Measurements from ENCODE around the gene M6PR.
"Not testable (repeated sequence)": the region's sequence is repeated elsewhere in the genome, so short reads cannot be mapped to it uniquely, and the experiment has no call there.

The M6PR gene

DNA sequence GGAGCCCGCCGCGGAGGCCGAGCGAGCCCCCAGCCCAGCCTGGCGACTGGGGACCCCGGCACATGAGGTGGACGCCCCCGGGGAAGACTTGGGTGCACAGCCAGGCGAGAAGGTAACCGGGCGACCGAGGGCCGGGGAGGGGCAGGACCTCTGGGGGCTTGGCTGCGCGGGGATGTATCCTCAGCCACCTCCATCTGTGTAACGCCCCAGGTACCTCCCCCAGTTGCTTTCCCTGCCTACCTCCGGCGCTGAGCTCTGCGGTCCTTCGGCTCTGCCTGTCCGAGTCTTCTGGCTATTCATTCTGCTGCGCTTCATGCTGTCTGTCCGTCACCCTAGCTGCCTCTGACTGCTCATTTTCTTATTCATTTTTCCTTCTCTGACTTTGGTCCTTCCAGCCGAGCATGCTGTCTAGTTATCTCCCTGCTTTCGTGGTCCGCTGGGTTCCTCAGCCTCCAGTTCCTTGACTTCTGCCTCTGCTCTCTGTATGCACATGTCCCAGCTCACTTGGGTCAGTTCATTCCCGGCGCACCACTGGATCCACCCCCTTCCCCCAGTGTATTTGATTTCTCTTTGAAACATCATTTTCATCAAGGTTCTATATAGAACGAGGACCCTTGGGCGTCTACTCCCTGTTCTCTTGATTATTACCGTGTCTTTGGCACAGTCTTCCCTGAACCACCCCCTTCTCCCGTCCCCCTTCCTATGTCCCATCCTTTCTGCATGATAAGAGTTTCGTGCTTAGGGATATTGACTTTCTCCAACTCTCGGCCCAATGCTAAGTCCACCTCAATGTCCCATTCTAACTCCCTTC lies 34.5 kb downstream of the M6PR start:
- peak overlapping the region; percentile 78 for H3K27ac ChIP-seq
- DNase-seq (ENCODE audit: low read depth, low spot score), result no peak

DNA sequence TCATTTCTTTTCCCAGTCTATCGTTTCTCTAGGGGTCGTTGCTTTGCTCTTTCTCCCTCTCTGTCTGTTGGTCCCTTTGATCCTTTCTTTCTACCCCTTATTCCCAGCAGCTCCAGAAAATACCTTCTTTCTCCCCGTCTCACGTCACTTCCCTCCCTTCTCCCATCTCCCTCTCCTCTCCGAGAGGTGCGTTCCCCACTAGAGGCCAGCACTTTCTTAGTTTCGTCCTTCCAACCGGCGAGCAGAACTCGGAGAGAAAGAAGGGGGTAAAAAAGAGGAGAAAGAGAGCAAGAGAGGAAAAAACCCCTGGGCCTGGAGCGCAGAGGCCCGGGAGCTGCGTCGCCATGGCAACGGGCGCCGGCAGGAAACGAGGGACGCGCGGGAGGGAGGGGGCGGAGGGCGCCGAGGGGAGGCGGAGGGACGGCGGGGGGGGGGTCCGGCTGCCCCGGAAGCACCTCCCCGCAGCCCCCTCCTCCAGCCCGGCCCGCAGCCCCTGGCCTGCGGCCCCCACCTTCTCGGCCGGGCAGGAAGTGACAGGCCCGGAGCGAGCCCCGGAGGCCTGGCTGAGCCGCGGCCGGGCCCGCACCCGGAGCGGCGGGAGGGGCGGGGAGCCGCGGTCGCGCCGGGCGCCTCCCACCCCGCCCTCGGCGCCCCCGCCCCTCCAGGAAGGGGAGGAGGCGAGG lies 35.3 kb downstream of the M6PR start, which contains the start of gene PHC1:
TSS of gene PHC1 (plus strand) at position 477 of the 683 bp plus-strand sequence. CDS start 3,169 bp downstream, outside the sequence.
- peak within 1 kb of the TSS; percentile 78 for H3K27ac ChIP-seq
- not testable (repeated sequence) for DNase-seq (ENCODE audit: low read depth, low spot score)

DNA sequence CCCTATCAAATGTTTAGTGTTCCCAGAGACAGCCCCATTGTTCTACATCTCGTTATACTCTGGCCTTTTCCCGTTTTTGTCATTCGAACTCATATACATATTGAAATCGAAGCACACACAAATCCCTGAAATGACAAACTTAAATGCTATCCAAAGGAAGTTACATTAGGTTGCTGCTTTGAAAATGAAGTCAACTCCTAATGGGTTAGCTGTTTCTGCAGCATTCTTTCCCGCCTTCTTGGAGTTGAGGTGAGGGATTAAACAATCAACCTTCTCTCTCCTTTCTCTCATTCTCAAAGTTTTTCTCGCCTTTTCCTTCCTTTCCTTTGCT lies 35.8 kb downstream of the M6PR start:
- no peak for DNase-seq (ENCODE audit: low read depth, low spot score)
- H3K27ac ChIP-seq, result peak overlapping the region; percentile 78

DNA sequence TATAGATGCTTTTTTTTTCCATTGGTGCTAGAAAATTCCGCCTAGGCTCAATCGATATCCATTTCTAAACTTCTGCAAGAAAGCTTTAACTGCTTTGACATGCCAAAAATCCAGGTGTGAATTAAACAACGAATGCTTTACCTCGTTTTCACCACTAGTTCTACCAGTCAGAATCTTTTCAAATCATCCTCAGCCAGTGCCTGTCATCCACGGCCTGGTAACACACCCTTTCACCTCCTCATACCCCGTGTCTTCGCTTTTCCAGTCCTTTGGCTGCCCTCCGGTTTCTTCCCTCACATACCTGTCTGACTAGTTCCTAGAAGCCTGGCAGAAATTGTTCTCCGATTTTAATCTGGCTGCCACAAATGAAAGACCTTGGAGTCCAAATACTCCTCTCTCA lies 36.5 kb downstream of the M6PR start:
- H3K27ac ChIP-seq, result peak overlapping the region; percentile 78
- peak; percentile 27 for DNase-seq (ENCODE audit: low read depth, low spot score)

GRCh38 chr12:8911606-8912268 lies 37.7 kb downstream of the M6PR start:
- H3K27ac ChIP-seq, result no peak overlapping the region
- no peak for DNase-seq (ENCODE audit: low read depth, low spot score)

DNA sequence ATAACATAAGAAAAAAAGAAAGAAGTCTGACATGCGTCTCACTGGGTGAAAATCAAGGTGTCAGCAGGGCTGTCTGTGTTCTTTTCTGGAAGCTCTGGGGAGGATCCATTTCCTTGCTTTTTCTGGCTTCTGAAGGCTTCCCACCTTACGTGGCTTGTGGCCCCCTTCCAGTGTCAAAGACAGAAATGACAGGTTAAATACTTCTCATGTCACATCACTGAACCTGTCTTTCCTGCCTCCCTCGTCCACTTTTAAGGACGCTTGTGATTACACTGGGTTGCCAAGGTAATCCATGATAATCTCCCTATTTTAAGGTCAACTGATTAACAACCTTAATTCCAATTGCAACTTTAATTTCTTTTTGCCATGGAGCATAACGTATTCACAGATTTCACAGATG lies 39.7 kb downstream of the M6PR start:
- no peak overlapping the region for H3K27ac ChIP-seq
- DNase-seq (ENCODE audit: low read depth, low spot score), result no peak

DNA sequence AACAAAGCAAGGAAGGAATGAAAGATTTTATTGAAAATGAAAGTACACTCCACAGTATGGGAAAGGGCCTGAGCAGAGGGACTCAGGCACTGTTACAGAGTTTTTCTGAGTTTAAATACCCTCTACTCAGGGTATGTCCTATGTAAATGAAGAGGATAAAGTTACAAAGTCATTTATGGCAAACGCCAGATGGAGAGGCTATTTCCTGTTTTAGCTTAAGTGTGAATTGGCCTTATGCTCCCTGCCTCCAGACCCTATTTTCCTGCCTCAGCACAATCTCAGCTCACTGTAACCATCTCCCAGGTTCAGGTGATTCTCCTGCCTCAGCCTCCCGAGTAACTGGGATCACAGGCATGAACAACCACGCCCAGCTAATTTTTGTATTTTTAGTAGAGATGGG lies 41.9 kb downstream of the M6PR start:
- no peak overlapping the region for H3K27ac ChIP-seq
- DNase-seq (ENCODE audit: low read depth, low spot score), result no peak

GRCh38 chr12:8906266-8907180 lies 42.9 kb downstream of the M6PR start:
- no peak for DNase-seq (ENCODE audit: low read depth, low spot score)

GRCh38 chr12:8905546-8905945 lies 43.9 kb downstream of the M6PR start:
- DNase-seq (ENCODE audit: low read depth, low spot score), result no peak

More at GRCh38 chr12:8906266-8907180, 42.9 kb downstream of the M6PR start:
- no peak overlapping the region for H3K27ac ChIP-seq

DNA sequence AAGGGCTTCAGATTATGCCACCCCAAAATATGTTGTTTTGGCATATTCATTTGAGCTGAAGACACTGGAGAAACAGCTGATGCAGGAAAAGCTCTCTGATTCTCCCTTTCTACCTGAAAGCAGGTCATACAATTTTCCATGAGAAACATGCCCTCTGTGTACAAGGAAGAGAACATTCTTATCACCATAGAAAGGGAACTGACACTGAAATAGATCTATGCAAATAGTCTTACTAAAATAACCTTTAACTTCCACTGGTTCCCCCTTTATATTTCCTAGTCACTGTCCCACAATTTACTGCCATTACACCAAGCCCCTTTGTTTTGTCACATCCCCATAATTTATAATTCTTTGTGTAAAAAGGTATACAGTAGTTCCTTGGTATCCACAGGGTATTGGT lies 44.8 kb downstream of the M6PR start:
- no peak overlapping the region for H3K27ac ChIP-seq
- no peak for DNase-seq (ENCODE audit: low read depth, low spot score)

More at GRCh38 chr12:8905546-8905945, 43.9 kb downstream of the M6PR start:
- no peak overlapping the region for H3K27ac ChIP-seq

DNA sequence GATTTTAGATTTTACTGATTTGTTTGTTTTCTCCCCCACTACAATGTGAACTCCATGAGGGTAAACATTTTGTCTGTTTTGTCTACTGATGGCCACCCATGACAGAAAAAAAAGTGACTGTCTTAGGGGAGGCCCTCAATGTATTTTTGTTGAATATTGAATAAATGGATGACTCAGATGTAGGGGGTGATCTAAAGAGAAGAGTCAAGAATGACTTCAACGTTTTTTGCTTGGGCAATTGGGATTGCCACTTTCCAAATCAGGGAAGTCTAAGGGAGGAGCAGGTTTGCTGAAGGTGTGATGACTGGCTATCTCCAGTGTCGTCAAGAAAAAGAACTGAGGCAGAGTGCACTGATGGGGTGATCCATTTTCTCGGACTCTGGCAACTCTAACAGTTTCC lies 45.8 kb downstream of the M6PR start:
- no peak overlapping the region for H3K27ac ChIP-seq
- no peak for DNase-seq (ENCODE audit: low read depth, low spot score)

DNA sequence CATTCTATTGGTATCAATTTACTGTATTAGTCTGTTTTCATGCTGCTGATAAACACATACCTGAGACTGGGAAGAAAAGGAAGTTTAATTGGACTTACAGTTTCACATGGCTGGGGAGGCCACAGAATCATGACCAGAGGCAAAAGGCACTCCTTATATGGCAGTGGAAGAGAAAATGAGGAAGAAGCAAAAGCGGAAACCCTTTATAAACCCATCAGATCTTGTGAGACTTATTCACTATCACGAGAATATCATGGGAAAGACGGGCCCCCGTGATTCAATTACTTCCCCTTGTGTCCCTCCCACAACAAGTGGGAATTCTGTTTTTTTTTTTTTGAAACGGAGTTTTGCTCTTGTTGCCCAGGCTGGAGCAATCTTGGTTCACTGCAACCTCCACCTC lies 46.7 kb downstream of the M6PR start:
- not testable (repeated sequence) for H3K27ac ChIP-seq; DNase-seq (ENCODE audit: low read depth, low spot score)

- no peak overlapping the region for H3K27ac ChIP-seq
- no peak for DNase-seq (ENCODE audit: low read depth, low spot score)
These were observed 49.6 kb downstream of the M6PR start for GRCh38 chr12:8899830-8900229.

DNA sequence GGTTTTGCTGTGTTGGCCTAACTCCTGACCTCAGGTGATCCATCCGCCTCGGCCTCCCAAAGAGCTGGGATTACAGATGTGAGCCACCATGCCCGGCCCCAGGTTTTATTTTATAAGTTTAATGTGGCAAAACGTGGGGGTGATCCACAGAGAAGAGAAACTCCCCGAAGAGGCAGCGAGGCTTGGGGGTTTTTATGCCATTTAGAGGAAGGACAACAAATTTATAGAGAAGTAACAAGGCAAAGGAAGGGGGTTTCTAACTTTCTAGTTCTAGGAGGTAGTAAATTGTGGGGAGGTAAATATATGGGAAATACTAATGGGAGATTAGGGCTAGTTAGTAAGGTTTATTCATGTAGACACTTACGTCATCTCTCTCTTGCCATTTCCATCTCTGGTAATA lies 52.4 kb downstream of the M6PR start:
- DNase-seq (ENCODE audit: low read depth, low spot score), result no peak
- H3K27ac ChIP-seq, result no peak overlapping the region

DNA sequence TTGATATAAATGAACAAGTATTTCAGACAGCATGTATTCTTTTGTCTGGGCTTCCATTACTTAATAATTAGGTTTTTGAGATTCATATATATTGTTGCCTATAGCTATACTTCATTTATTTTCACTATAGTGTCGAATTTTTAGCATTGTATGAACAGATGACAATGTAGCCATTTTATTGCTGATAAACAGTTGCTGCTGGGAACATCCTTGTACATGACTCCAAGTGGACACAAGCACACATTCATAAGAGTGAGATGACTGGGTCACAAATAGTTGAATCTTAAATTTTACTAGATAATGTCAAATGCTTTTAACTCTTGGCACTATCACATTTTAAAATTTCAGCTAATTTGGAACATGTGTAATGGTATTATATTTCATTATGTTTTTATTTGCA lies 54.5 kb downstream of the M6PR start:
- H3K27ac ChIP-seq, result no peak overlapping the region
- DNase-seq (ENCODE audit: low read depth, low spot score), result no peak

GRCh38 chr12:8894378-8894777 lies 55.1 kb downstream of the M6PR start:
- DNase-seq (ENCODE audit: low read depth, low spot score), result no peak
- H3K27ac ChIP-seq, result no peak overlapping the region

GRCh38 chr12:8891976-8892375 lies 57.5 kb downstream of the M6PR start:
- no peak for DNase-seq (ENCODE audit: low read depth, low spot score)
- no peak overlapping the region for H3K27ac ChIP-seq

Data from epithelial cell of prostate (primary cell).